Stimulated activated CD8-positive, alpha-beta memory T cell treated with anti-CD3 and anti-CD28 coated beads, Interleukin-4, amount 100 ng/mL, for 24 hours (primary cell): ENCODE data around the gene HIVEP3.

ENCODE experiments used
- DNase-seq: peaks from one replicate; pipeline ENCODE4 v3.0.0-alpha.2; 2020; ENCODE audit warnings: low read depth

HIVEP3 gene

DNA sequence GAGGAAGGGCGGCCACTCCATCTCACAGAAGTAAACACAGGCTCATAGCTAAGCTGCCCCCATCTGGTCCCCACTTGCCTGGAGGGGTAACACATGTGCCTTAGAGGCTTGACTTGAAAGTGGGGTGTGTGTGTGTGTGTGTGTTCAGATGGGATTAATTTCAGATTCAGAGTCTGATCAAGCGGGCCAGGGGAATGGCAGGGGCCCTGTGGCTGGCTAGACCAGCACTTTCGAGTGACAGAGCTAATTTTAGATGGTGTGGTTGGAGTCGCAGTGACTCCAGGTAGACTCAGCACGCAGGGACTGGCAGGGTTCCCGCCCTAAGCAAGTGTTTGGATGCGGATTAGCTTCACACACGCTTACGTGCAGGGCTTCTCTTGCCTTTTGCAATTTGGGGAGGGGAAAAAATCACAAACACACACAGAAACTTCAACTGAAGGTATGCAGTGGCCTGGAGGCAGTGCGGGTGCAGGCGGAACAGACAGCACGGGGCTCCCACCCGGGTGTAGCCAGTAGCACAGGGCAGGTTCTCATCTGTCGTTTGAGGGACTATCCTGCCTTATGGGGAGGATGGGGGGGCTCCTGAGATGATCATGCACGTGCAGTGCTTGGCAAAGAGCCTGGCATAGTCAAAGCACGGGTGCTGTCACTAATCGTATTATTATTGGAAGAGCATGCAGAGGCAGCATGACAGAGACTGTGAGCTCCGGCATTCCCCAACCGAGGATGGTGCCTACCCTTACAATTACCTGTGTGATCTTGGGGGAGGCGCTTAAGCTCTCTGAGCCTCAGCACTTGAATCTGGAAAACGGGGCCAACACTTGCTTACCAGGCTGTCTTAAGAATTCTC is 435.5 kb downstream of the HIVEP3 start:
- DNase-seq = no peak

GRCh38 chr1:41482001-41482765 is 436.5 kb downstream of the HIVEP3 start:
- no peak for DNase-seq

- no peak for DNase-seq
Observed at GRCh38 chr1:41481109-41481775, 437.5 kb downstream of the HIVEP3 start.

DNA sequence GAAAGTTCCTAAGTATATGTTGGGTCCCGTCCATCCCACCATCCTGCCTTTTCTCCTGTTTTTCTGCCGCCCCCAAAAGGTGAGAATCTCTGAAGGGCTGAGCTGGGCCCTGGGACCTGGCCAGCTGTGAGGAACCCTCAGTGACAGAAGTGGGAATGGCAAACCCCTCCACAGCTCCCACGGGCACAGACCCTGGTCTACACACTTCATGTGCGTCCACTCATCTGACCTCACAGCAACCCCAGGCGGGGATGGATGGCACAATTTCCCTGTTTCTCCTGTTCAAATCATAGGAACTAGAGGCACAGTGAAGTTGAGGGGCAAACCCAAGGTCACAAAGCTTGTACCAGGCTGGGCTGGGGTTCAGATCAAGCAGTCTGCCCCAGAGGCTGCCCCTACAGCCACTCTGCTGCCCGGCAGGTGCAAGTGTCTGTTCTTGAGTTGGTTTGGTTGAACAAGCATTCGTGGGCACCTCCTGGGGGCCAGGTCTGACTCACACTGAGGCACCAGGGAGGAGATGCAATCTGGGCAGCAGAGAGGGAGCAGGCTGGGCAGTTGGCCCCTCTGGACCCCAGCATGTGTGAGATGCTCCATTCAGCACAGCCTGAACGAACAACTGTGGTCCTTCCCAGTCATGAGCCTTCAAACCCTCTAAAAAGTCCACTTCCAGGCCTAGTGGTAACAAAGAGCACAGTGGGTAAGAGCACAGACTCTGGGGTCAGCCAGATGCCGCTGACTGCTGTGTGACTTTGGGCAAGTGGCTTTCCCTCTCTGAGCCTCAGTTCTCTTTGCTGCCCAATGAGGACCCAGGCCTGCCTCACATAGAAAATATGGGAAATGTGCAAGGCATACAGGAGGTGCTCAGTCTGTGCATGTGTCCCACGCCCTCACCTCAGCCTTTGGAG is 438.3 kb downstream of the HIVEP3 start:
- DNase-seq = no peak

- DNase-seq = no peak
Observed at GRCh38 chr1:41479808-41480160, 438.9 kb downstream of the HIVEP3 start.

DNA sequence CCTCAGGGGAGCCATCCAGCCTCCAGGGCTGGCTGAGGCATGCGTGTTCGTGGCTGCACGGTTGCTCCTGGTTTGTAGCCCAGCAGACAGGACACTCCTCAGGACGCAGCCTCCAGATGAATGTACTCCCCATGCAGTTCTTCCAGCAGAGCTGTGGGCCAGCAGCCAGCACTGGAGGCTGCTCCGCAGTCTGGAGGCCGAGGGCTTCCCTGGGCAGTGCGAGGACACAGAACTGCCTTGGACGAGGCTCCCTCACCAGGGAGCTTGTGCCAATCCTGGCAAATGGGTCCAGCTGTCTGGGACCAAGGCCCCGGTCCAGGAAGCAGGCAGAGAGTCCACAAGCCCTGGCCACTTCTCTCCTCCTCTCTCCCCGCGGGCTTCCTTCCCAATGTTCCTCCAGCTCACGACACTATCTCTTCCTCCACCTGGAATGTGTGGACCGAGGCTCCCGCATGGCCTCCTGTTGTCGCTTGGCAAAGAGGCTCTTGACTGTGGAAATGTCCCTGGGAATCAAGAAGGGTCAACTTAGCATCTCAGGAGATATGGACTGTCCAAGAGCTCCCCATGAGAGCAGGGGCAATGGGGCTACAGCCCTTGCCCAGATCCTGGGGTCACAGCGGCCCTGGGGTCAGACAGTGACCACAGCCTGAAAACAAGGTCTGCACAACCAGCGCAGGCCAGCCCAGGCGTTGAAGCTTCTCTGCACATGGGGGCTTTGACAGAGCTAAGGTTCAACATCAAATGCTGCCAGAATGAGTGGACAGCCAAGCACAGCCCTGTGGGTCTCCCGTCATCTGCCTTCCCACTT is 439.5 kb downstream of the HIVEP3 start:
- no peak for DNase-seq

DNA sequence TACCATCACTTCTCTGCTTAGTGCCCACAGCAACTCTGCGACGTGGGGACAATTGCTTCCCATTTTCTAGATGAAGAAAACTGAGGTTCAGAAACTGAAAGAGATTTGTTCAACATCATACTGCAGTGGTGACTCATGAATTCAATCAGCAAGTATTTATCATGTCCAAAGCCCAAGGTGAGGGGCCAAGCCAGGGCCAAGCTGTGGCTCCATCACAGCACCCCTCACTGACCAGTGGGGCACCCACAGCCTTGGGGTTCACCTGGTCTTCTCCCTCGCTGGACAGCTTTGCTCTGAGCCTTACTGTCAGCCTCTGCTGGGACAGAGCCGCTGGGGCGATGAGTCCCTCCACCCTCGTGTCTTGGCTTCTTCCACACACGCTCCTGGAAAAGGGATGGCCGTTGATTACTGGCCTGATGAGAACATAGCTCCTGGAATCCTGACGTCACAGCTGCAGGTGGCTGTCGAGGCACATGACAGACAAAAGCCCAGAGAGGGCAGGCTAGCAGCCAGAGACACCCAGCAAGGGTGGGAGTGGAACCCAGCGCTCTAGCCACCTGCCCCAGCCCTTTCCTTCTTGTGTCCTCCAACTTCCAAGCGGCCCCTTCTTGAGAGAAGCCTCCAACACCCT is 440.5 kb downstream of the HIVEP3 start:
- no peak for DNase-seq

DNA sequence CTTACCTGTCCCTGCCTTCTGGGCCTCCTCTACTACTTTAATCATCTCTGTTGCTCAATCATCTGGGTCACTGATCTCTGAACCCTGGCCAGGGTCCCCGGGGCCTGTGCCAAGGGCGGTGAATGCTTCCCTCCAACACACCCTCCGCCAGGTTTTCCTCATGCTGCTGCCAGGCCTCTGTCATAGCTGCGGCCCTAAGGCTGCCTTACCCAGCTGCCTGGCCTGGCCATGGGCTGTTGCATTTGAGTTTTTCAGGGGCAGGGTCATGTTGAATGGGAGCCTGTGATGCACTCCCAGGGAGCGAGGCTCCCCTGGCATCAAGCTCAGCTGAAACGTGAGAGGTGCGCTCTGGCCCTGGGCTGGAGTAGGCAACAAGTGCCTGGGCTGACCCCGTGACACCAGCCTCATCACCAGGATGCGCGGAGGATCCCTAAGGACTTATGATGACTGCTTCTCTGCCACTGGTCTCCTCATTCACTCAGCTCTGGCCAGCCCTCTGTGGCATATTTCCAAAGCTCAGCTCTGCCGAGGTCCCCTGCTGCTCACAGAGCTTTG is 441.8 kb downstream of the HIVEP3 start:
- no peak for DNase-seq

DNA sequence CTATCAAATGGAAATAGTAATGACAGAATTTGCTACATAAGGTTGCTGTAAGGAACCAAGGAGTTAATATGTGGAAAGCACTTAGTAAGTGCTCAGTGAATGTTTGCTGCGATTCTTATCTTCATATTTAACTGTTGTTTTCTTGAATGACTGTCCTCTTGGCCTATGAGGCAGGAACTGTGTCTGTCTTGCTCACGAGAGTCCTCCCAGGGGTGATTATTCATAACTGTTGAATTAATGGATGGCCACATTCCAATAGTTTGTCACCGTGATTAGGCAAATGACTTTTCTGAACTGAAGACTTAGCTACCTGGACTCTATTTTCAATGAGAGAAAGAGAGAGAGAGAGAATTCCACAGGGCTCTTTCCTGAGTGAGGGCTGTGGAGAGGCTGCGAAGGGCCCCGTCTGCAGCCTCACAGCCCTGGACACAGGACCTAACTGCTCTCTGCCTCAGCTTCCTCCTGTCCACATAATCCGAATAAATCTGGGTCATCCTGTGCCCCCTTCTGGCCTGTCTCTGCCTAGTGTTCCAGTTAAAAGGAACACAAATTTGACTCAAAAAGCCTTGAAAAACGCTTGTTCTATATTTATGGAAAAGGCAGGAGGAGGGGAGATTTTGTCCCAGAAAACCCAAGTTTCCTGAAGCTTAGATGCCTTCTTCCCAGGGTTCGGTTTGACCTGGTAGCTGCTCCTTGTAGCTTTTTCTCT is 442.7 kb downstream of the HIVEP3 start:
- no peak for DNase-seq

DNA sequence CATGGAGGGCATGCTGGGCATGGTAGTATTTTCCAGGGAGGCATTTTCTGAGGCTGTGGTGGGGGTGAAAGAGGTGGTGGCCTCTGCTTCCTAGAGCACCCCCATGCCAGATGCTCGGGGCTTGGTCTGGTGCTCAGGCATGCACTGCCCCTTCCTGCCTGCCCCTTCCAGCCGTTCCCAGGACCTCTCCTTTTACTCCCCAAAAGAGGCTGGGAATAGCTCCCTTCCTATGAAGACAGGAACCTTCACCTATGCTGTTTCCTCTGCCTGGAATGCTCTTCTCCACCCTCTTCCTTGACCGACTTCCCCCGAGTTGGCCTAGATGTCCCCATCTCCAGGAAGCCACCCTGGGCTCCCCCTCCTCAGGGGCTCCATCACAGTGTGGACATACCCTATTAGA is 443.4 kb downstream of the HIVEP3 start:
- no peak for DNase-seq

DNA sequence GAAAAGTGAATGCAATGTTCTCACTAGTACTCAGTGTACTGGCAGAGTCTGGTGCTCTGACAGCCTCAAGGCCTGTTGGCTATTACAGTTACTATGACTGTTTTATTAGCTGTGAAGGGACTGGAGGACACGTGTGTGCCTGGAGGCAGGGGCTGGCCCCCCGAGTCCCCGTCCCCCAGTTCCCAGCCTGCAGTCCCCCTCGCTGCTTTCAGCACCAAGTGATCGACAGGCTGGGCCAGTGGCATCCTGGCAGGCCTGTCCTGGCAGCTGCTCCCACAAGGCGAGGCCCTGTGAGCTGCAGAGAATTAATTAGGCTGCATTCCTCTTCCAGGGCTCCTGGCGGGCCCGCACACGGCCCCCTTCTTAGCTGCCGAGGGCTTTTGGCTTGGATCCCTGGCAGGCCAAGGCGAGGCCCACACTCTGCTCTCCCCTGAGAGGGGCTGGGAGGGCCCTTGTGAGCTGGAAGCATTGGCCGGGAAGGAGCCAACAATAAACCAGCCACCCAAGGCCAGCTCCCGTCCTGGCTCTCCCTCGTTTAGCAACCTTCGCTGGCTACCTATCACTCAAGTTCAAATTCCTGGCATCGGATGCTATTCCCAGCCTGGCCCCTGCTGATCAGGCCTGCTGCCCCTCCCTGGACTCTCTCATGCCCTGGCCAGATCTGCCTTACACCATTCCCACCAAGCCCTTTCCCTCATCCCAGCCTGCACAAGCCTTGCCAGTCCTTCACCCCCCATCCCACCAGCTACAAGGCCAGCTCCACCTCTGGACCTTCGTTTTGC is 444.0 kb downstream of the HIVEP3 start:
- no peak for DNase-seq

- DNase-seq = no peak
Observed at GRCh38 chr1:41473738-41474362, 444.9 kb downstream of the HIVEP3 start.

DNA sequence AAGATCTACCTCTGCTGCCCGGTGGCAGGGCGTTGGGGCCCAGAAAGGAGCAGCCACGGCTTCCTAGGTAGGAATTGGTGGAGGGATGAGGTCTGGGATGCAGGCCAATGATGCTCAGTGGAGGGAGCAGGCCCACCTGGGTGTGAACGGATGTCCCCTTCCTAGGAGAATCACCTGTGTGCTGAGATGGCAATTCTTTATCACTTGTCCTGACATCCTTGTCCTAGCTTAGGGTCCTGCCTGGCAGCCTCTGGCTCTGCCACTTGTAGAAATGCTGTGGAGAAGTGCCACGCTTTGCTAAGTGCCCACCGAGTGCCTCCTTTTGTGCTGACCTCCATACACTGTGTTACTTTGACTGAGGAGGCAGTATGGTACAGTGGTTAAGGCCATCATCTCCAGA is 447.1 kb downstream of the HIVEP3 start:
- no peak for DNase-seq

DNA sequence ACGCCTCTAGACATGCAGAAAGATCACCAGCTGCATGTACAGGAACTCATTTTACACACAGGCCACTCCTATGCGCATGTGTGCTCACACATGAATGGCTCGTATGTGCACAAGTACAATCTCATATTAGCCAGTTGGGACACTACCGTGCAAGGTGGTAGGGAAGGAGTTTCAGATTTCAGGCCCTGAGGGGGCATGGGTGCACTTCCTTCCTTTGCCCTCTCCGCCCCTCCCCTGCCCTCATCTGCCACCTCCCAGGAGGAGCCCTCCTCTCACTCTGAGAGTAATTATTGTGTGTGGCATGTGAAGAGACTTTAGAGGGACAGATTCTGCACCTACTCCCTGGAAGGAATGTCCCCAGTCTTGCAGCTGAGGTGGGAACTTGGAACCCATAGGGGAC is 449.0 kb downstream of the HIVEP3 start:
- no peak for DNase-seq

GRCh38 chr1:41468122-41468762 is 450.5 kb downstream of the HIVEP3 start:
- no peak for DNase-seq

- DNase-seq = no peak
Observed at GRCh38 chr1:41467673-41468072, 451.0 kb downstream of the HIVEP3 start.

DNA sequence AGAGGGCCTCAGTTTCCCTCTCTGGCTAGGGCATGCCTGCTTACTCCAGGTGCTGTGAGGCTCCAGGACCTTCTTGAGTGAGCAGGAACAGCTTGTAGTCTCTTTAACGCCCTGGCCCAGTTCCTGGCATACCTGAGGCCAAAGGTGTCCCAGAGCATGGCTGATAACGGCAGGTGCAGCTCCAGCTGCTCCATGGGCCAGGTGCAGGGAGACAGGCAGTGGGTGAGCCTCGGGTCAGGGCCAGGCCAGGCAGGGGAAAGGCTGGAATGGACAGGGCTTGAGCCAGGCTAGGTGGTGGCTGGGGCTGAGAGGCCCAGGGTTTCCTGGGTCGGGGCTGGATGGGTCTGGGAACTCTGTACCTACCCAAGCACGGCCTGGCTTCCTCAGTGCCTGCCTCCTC is 452.6 kb downstream of the HIVEP3 start:
- no peak for DNase-seq

GRCh38 chr1:41465741-41466140 is 453.0 kb downstream of the HIVEP3 start:
- no peak for DNase-seq
